ENCODE measurements around the gene DNALI1. TPM values are rescaled to one million over a fixed set of nuclear protein-coding genes. Genes with fewer than 3 reads are reported as not detected.

The DNALI1 gene
- total and polyA plus RNA-seq, 7 donors, result 0.82 to 2.1 (median 1.2) TPM

GRCh38 chr1:37614105-37614504, 57.4 kb downstream of the DNALI1 start:
- ATAC-seq, result no peak
- TF ChIP-seq, protein P1, sequence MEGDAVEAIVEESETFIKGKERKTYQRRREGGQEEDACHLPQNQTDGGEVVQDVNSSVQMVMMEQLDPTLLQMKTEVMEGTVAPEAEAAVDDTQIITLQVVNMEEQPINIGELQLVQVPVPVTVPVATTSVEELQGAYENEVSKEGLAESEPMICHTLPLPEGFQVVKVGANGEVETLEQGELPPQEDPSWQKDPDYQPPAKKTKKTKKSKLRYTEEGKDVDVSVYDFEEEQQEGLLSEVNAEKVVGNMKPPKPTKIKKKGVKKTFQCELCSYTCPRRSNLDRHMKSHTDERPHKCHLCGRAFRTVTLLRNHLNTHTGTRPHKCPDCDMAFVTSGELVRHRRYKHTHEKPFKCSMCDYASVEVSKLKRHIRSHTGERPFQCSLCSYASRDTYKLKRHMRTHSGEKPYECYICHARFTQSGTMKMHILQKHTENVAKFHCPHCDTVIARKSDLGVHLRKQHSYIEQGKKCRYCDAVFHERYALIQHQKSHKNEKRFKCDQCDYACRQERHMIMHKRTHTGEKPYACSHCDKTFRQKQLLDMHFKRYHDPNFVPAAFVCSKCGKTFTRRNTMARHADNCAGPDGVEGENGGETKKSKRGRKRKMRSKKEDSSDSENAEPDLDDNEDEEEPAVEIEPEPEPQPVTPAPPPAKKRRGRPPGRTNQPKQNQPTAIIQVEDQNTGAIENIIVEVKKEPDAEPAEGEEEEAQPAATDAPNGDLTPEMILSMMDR (IDR thresholded peaks at IDR 0.05), result no peak
- Histone ChIP-seq H3K4me3 (no peak overlapping the region), H3K36me3 (ENCODE audit: insufficient read depth in 1 of 2, low read depth in 1 of 2) (no peaks in the 10 kb centered on the region), H3K27me3 (ENCODE audit: insufficient read depth in 3 of 3, low read length in 2 of 3) (peaks cover 0 to 68% (median 2%) of the 10 kb centered on the region in 3 donors), H3K4me1 (no peaks in the 10 kb centered on the region), H3K27ac (no peak overlapping the region), H3K9me3 (no peaks in the 10 kb centered on the region)
- 71 to 82% (median 71%) methylated on average over 5 of the region's 5 CpGs for WGBS, 3 donors
- intact Hi-C loops (cut with DNase I), result no loop called here
- DNase-seq, result no peak

- no peaks in the 10 kb centered on the region for H3K4me1 ChIP-seq
- TF ChIP-seq, protein P1 (IDR thresholded peaks at IDR 0.05), result no peak
- H3K27me3 ChIP-seq (ENCODE audit: insufficient read depth in 3 of 3, low read length in 2 of 3), result peaks cover 0 to 82% (median 2%) of the 10 kb centered on the region in 3 donors
- no peak overlapping the region for H3K27ac ChIP-seq
- WGBS, 3 donors, result 71 to 80% (median 76%) methylated on average over 13 to 14 of the region's 14 CpGs
- H3K4me3 ChIP-seq, result no peak overlapping the region
- no peaks in the 10 kb centered on the region for H3K36me3 ChIP-seq (ENCODE audit: insufficient read depth in 1 of 2, low read depth in 1 of 2)
- ATAC-seq (no peak), DNase-seq (no peak)
- H3K9me3 ChIP-seq, result no peaks in the 10 kb centered on the region
- intact Hi-C loops (cut with DNase I), result no loop called here
These were observed 59.6 kb downstream of the DNALI1 start for GRCh38 chr1:37616330-37616729.

Other genes with a start within 250 kb of the DNALI1 start
- 10 to 100 TPM in 3 of 4 donors, 1 to 10 TPM in 1; 1.9 to 30.2 (median 15.6) TPM for gene ZC3H12A, start 82.4 kb upstream of the DNALI1 start, total RNA-seq
- 10 to 100 TPM in 1 of 3 donors, 1 to 10 TPM in 2; 3.2 to 23.3 (median 3.7) TPM for gene ZC3H12A, start 82.4 kb upstream of the DNALI1 start, polyA plus RNA-seq
- 10 to 100 TPM; 27.2 to 35.5 (median 33.0) TPM for gene MEAF6, start 42.2 kb upstream of the DNALI1 start, total RNA-seq
- 100 to 1,000 TPM in 1 of 3 donors, 10 to 100 TPM in 2; 33.8 to 109 (median 43.1) TPM for gene MEAF6, start 42.2 kb upstream of the DNALI1 start, polyA plus RNA-seq
- 10 to 100 TPM in 1 of 4 donors, 1 to 10 TPM in 3; 8.1 to 11.9 (median 9.3) TPM for gene SNIP1, start 2.6 kb upstream of the DNALI1 start, total RNA-seq
- gene SNIP1, start 2.6 kb upstream of the DNALI1 start, polyA plus RNA-seq, result 1 to 10 TPM; 4.1 to 8.0 (median 7.4) TPM
- 10 to 100 TPM; 29.6 to 52.3 (median 49.5) TPM for gene GNL2, start 39.0 kb downstream of the DNALI1 start, total RNA-seq
- 100 to 1,000 TPM in 1 of 3 donors, 10 to 100 TPM in 2; 48.2 to 104 (median 58.9) TPM for gene GNL2, start 39.0 kb downstream of the DNALI1 start, polyA plus RNA-seq
- not detected for gene RSPO1, start 78.0 kb downstream of the DNALI1 start, total RNA-seq
- gene RSPO1, start 78.0 kb downstream of the DNALI1 start, polyA plus RNA-seq, result under 1 TPM in 1 of 3 donors, not detected in 2; 0.01 TPM
- under 1 TPM; 0.10 to 0.67 (median 0.14) TPM for gene CDCA8, start 135.6 kb downstream of the DNALI1 start, total RNA-seq
- gene CDCA8, start 135.6 kb downstream of the DNALI1 start, polyA plus RNA-seq, result under 1 TPM; 0.23 to 0.78 (median 0.66) TPM
- gene EPHA10, start 208.2 kb downstream of the DNALI1 start, total RNA-seq, result not detected
- gene EPHA10, start 208.2 kb downstream of the DNALI1 start, polyA plus RNA-seq, result under 1 TPM in 1 of 3 donors, not detected in 2; 0.05 TPM
- gene MANEAL, start 236.9 kb downstream of the DNALI1 start, total RNA-seq, result 1 to 10 TPM; 2.1 to 3.4 (median 2.7) TPM
- 1 to 10 TPM; 3.7 to 4.3 (median 4.0) TPM for gene MANEAL, start 236.9 kb downstream of the DNALI1 start, polyA plus RNA-seq

All from psoas muscle (tissue), 8 donors.